HCT116 (cell line): Measurements from ENCODE around the gene INCENP.

ENCODE experiments used
- ATF3 ChIP-seq: IDR thresholded peaks from 2 replicates; pipeline ENCODE4 v1.6.1; 2012
- CTCF ChIP-seq, 3 experiments: fragments of 200-600 bp in 1 of 3; sonication (generic) in 1 of 3; IDR thresholded peaks in 2 of 3; conservative IDR thresholded peaks in 1 of 3; 2 replicates each; pipeline ENCODE4 v1.5.1; 2012 to 2017; ENCODE audit warnings: low read depth in 2 of 3, low read length in 2 of 3, antibody characterized with exemption in 1 of 3, borderline replicate concordance in 1 of 3, control low read depth in 1 of 3, mild to moderate bottlenecking in 1 of 3, mixed read lengths in 1 of 3, mixed run types in 1 of 3, moderate library complexity in 1 of 3; ENCODE audit not compliant: insufficient read depth in 1 of 3
- EZH2 ChIP-seq: fragments of 200-600 bp; sonication (generic); IDR thresholded peaks from 2 replicates; pipeline ENCODE4 v1.6.1; 2017; ENCODE audit warnings: antibody characterized with exemption, mixed run types
- EZH2phosphoT487 ChIP-seq: fragments of 200-600 bp; IDR thresholded peaks from 2 replicates; pipeline ENCODE4 v1.6.1; 2018; ENCODE audit warnings: antibody characterized with exemption, borderline replicate concordance
- FOSL1 ChIP-seq: IDR thresholded peaks from 2 replicates; pipeline ENCODE4 v1.6.1; 2012; ENCODE audit warnings: low read depth
- JUND ChIP-seq: IDR thresholded peaks from 2 replicates; pipeline ENCODE4 v1.6.1; 2012
- POLR2A ChIP-seq: IDR thresholded peaks from 2 replicates; pipeline ENCODE4 v1.7.0; 2011; ENCODE audit warnings: borderline replicate concordance; ENCODE audit not compliant: insufficient read depth, insufficient read length; ENCODE audit errors: extremely low read depth
- POLR2AphosphoS5 ChIP-seq: IDR thresholded peaks from 2 replicates; pipeline ENCODE4 v1.6.1; 2011; ENCODE audit warnings: mild to moderate bottlenecking, low read depth, low read length, moderate library complexity
- RAD21 ChIP-seq: IDR thresholded peaks from 2 replicates; pipeline ENCODE4 v1.6.1; 2012; ENCODE audit warnings: low read depth, mild to moderate bottlenecking
- REST ChIP-seq: IDR thresholded peaks from 2 replicates; pipeline ENCODE4 v1.6.1; 2012; ENCODE audit warnings: low read depth
- SP1 ChIP-seq: IDR thresholded peaks from 2 replicates; pipeline ENCODE4 v1.6.1; 2012; ENCODE audit warnings: low read depth
- SRF ChIP-seq: IDR thresholded peaks from 2 replicates; pipeline ENCODE4 v1.6.1; 2012; ENCODE audit warnings: low read depth
- TCF7L2 ChIP-seq: IDR thresholded peaks from 2 replicates; pipeline ENCODE4 v1.7.0; 2011; ENCODE audit warnings: borderline replicate concordance, inconsistent platforms; ENCODE audit not compliant: insufficient read depth, insufficient read length; ENCODE audit errors: extremely low read depth
- ZNF274 ChIP-seq: fragments of 200-500 bp; sonication (Bioruptor generic); IDR thresholded peaks from 2 replicates; pipeline ENCODE4 v1.6.1; 2014; ENCODE audit warnings: mild to moderate bottlenecking, low read depth, low read length, inconsistent platforms

- no peak for TF ChIP-seq EZH2
- no peak for TF ChIP-seq CTCF (IDR thresholded peaks at IDR 0.05 in 2 of 3, conservative IDR thresholded peaks at IDR 0.05 in 1 of 3; ENCODE audit: borderline replicate concordance in 1 of 3, insufficient read depth in 1 of 3, low read depth in 2 of 3, low read length in 2 of 3)
- TF ChIP-seq REST = no peak
- no peak for TF ChIP-seq POLR2A
- TF ChIP-seq FOSL1 = no peak
- TF ChIP-seq POLR2AphosphoS5 = no peak
- no peak for TF ChIP-seq TCF7L2
- no peak for TF ChIP-seq JUND
- TF ChIP-seq ATF3 = no peak
- no peak for TF ChIP-seq EZH2phosphoT487
- no peak for TF ChIP-seq SRF
- no peak for TF ChIP-seq SP1
- no peak for TF ChIP-seq RAD21
- no peak for TF ChIP-seq ZNF274
Measured at GRCh38 chr11:62151737-62152102, 27.9 kb downstream of the INCENP start.
